Esophagus muscularis mucosa (tissue), 4 donors: ENCODE results near the gene TPSG1.
A peak's percentile ranks its signal among the peaks of the same experiment; 100 is the strongest.

ENCODE experiments used
- EP300 ChIP-seq: sonication (generic); formaldehyde crosslinking; IDR thresholded peaks from one replicate; pipeline ENCODE4 v1.6.1; 2017; ENCODE audit warnings: antibody characterized with exemption
- POLR2A ChIP-seq: fragments of 450-650 bp; IDR thresholded peaks from one replicate; pipeline ENCODE4 v1.6.1; 2017; ENCODE audit warnings: antibody characterized with exemption, moderate library complexity, mild to moderate bottlenecking, low read depth
- POLR2AphosphoS5 ChIP-seq, 2 donors: sonication (generic); formaldehyde crosslinking; IDR thresholded peaks; one replicate each; pipeline ENCODE4 v1.6.1; 2017; ENCODE audit warnings: antibody characterized with exemption in 2 of 2
- TF ChIP-seq, protein P1 (sequence below), 3 experiments: fragments of 200-600 bp in 2 of 3; fragments of 450-650 bp in 1 of 3; sonication (generic) in 2 of 3; IDR thresholded peaks; one replicate each; pipeline ENCODE4 v1.5.1; 2017 to 2019; ENCODE audit warnings: antibody characterized with exemption in 3 of 3, mild to moderate bottlenecking in 2 of 3, moderate library complexity in 1 of 3

DNA sequence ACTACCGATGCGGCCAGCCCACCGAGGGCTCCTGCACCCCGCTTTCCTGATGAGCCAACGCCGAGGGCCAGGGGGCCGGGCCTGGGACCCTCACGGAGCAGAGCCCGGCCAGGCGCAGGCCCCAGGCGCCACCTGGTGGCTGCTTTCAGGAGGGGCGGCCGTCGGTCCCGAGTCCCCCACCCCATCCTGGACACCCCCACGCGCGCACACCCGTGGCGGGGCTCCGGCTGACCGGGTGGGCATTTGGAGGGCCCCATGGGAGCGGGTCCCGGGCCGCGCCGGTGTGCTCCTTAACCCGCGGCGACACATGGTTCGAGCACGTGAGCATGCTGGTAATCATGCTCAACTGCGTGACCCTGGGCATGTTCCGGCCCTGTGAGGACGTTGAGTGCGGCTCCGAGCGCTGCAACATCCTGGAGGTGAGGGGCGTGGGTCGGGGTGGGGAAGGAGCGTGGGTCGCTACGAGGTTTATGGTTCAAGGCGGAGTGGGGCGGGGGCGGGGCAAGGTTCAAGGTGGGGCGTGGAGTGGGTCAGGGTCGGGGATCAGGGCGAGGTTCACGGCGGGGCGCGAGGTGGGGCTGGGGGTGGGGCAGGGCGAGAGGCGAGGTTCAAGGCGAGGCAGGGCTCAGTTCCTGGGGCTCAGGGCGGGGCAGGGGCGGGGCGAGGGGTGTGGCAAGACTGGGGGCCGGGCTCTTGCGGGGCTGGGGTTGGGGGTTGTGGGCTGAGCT is 30.2 kb downstream of the TPSG1 start:
- TF ChIP-seq, protein P1, sequence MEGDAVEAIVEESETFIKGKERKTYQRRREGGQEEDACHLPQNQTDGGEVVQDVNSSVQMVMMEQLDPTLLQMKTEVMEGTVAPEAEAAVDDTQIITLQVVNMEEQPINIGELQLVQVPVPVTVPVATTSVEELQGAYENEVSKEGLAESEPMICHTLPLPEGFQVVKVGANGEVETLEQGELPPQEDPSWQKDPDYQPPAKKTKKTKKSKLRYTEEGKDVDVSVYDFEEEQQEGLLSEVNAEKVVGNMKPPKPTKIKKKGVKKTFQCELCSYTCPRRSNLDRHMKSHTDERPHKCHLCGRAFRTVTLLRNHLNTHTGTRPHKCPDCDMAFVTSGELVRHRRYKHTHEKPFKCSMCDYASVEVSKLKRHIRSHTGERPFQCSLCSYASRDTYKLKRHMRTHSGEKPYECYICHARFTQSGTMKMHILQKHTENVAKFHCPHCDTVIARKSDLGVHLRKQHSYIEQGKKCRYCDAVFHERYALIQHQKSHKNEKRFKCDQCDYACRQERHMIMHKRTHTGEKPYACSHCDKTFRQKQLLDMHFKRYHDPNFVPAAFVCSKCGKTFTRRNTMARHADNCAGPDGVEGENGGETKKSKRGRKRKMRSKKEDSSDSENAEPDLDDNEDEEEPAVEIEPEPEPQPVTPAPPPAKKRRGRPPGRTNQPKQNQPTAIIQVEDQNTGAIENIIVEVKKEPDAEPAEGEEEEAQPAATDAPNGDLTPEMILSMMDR (IDR thresholded peaks at IDR 0.05), result peak; percentile 86 to 92 (median 87)
- no peak for TF ChIP-seq POLR2A
- no peak for TF ChIP-seq EP300
- peak in 1 of 2 donors; percentile 18 for TF ChIP-seq POLR2AphosphoS5 (IDR thresholded peaks at IDR 0.05)
